Tibial nerve (tissue), 3 donors: ENCODE results near the gene SPATA33.

Experiments
- CTCF ChIP-seq, 5 experiments: fragments of 200-600 bp in 3 of 5; fragments of 450-650 bp in 2 of 5; sonication (generic) in 3 of 5; IDR thresholded peaks; one replicate each; pipeline ENCODE4 v1.5.1; 2016 to 2019; ENCODE audit warnings: antibody characterized with exemption in 5 of 5, mild to moderate bottlenecking in 3 of 5, moderate library complexity in 2 of 5
- POLR2A ChIP-seq, 2 donors: fragments of 450-650 bp; IDR thresholded peaks; one replicate each; pipeline ENCODE4 v1.6.1; 2017; ENCODE audit warnings: antibody characterized with exemption in 2 of 2, mild to moderate bottlenecking in 2 of 2, moderate library complexity in 2 of 2

- TF ChIP-seq CTCF (IDR thresholded peaks at IDR 0.05) (no peak), POLR2A (IDR thresholded peaks at IDR 0.05) (no peak)
These were observed 6.1 kb upstream of the SPATA33 start for GRCh38 chr16:89651584-89651983.
